Tibial nerve (tissue), 4 donors: Measurements from ENCODE around the gene ZNF586. TPM values are rescaled to one million over a fixed set of nuclear protein-coding genes. Genes with fewer than 3 reads are reported as not detected.

Experiments used
- DNase-seq, 2 donors: peaks; one replicate each; pipeline ENCODE4 v3.0.0-alpha.2; 2019; ENCODE audit warnings: low spot score in 2 of 2
- H3K27ac ChIP-seq, 4 donors: fragments of 200-600 bp; sonication (generic) in 3 of 4; one replicate each; pipeline ENCODE4 v1.5.1; 2017 to 2019; ENCODE audit warnings: mild to moderate bottlenecking in 1 of 4
- H3K27me3 ChIP-seq, 2 donors: fragments of 200-600 bp; sonication (generic) in 1 of 2; one replicate each; pipeline versions ENCODE4 v1.5.1 to v1.6.0; 2017 to 2019
- H3K36me3 ChIP-seq, 3 donors: fragments of 200-600 bp; sonication (generic); one replicate each; pipeline ENCODE4 v1.5.1; 2018 to 2019
- H3K4me1 ChIP-seq, 4 donors: fragments of 200-600 bp; sonication (generic) in 3 of 4; one replicate each; pipeline ENCODE4 v1.5.1; 2017 to 2019
- H3K4me3 ChIP-seq, 4 donors: fragments of 200-600 bp; sonication (generic) in 3 of 4; one replicate each; pipeline ENCODE4 v1.5.1; 2017 to 2019; ENCODE audit warnings: mild to moderate bottlenecking in 1 of 4, moderate library complexity in 1 of 4
- H3K9me3 ChIP-seq, 4 donors: fragments of 200-600 bp; sonication (generic) in 3 of 4; one replicate each; pipeline ENCODE4 v1.5.1; 2017 to 2019
- EP300 ChIP-seq, 2 donors: sonication (generic); formaldehyde crosslinking; IDR thresholded peaks; one replicate each; pipeline ENCODE4 v1.6.1; 2017; ENCODE audit warnings: antibody characterized with exemption in 2 of 2, mild to moderate bottlenecking in 1 of 2
- POLR2A ChIP-seq, 2 donors: fragments of 450-650 bp; IDR thresholded peaks; one replicate each; pipeline ENCODE4 v1.6.1; 2017; ENCODE audit warnings: antibody characterized with exemption in 2 of 2, mild to moderate bottlenecking in 2 of 2, moderate library complexity in 2 of 2
- WGBS, 2 donors: methylation state at CpG; one replicate each; pipeline ENCODE4 v1.1.5; 2018; 5-methylcytosine and 5-hydroxymethylcytosine counted together
- total RNA-seq, 4 donors: library from RNA; depleted of rRNA; stranded (reverse); fragments of >200 nt; gene quantifications; one replicate each; pipeline ENCODE4 v1.1.0, GENCODE V29; 2016
- TF ChIP-seq, protein P1 (sequence below), 5 experiments: fragments of 200-600 bp in 3 of 5; fragments of 450-650 bp in 2 of 5; sonication (generic) in 3 of 5; IDR thresholded peaks; one replicate each; pipeline ENCODE4 v1.5.1; 2016 to 2019; ENCODE audit warnings: antibody characterized with exemption in 5 of 5, mild to moderate bottlenecking in 3 of 5, moderate library complexity in 2 of 5

The ZNF586 gene
- total RNA-seq, 4 donors from 2014 or later: 7.9 to 18.8 (median 13.4) TPM

DNA sequence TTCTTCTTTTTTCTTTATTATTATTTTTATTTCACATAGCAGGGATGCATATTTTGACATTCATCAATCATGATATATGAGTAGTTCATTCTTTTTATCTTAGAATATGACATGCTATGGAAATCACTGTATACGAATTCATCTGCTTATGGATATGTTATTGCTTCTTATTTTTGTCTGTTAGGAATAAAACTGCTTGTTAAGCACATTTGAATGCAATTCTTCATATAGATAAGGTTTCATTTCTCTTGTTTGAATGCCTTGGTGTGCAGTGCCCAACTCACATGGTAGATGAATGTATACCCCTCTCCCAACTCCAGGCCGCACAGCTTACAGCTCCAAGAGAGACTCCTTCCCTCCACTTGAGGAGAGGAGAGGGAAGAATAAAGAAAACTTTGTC is 11.5 kb upstream of the ZNF586 start:
- TF ChIP-seq POLR2A (IDR thresholded peaks at IDR 0.05) (no peak), EP300 (IDR thresholded peaks at IDR 0.05) (no peak)
- TF ChIP-seq, protein P1, sequence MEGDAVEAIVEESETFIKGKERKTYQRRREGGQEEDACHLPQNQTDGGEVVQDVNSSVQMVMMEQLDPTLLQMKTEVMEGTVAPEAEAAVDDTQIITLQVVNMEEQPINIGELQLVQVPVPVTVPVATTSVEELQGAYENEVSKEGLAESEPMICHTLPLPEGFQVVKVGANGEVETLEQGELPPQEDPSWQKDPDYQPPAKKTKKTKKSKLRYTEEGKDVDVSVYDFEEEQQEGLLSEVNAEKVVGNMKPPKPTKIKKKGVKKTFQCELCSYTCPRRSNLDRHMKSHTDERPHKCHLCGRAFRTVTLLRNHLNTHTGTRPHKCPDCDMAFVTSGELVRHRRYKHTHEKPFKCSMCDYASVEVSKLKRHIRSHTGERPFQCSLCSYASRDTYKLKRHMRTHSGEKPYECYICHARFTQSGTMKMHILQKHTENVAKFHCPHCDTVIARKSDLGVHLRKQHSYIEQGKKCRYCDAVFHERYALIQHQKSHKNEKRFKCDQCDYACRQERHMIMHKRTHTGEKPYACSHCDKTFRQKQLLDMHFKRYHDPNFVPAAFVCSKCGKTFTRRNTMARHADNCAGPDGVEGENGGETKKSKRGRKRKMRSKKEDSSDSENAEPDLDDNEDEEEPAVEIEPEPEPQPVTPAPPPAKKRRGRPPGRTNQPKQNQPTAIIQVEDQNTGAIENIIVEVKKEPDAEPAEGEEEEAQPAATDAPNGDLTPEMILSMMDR (IDR thresholded peaks at IDR 0.05): no peak
- Histone ChIP-seq H3K9me3 (peaks cover 7 to 100% (median 37%) of the 10 kb centered on the region in 4 donors), H3K4me3 (no peak overlapping the region), H3K27me3 (no peaks in the 10 kb centered on the region), H3K4me1 (no peaks in the 10 kb centered on the region), H3K36me3 (peaks cover 12 to 100% (median 54%) of the 10 kb centered on the region in 3 donors), H3K27ac (no peak overlapping the region)
- 77 to 84% methylated on average over 2 of the region's 2 CpGs for WGBS, 2 donors
- DNase-seq: no peak

DNA sequence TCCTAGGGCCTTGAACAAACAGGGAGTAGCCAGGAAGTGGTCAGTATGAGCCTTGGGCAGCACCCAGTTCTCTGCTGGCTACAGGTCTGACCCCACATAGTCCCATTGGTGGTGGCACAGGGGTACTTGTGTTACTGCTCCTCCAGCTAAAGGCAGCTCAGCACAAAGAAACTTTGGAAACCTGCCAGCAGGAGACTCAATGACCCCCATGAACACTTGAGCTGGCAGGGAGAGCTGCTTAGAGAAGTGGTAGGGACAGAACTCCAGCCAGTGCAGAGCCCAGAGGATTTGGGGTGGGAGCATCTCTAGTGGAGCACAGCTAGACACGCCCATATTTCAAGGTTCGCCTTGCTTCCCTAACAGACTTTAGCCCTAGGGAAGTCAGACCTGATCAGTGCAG is 10.4 kb upstream of the ZNF586 start:
- H3K27ac ChIP-seq: no peak overlapping the region
- peaks cover 4 to 100% (median 44%) of the 10 kb centered on the region in 3 donors for H3K36me3 ChIP-seq
- no peak overlapping the region for H3K4me3 ChIP-seq
- WGBS, 2 donors: 92% methylated on average over 2 of the region's 2 CpGs; no CpG with 5 or more reads in 1 of the 2 donors
- H3K27me3 ChIP-seq: no peaks in the 10 kb centered on the region
- H3K9me3 ChIP-seq: peaks cover 7 to 100% (median 34%) of the 10 kb centered on the region in 4 donors
- H3K4me1 ChIP-seq: no peaks in the 10 kb centered on the region
- DNase-seq: no peak
- TF ChIP-seq, protein P1 (IDR thresholded peaks at IDR 0.05): no peak
- TF ChIP-seq POLR2A (IDR thresholded peaks at IDR 0.05): no peak
- no peak for TF ChIP-seq EP300 (IDR thresholded peaks at IDR 0.05)

DNA sequence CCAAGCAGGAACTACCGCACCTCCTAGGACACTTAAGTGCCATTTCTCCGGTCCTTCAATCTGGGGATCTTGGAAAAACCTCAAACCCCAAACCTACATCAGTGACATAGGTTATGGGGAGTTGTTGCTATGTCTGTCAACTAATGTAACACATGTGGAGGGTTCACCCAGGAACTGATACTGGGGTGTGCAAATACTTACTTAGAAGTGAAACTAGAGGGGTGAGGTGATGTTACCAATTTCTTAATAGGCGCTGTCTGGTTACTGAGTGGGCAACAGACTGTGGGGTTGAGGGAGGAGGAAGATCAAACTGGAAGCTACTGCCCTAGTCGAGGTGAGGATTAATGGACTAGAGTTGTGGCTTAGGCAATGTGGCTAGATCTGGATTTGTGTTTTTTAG is 1.9 kb downstream of the ZNF586 start:
- Histone ChIP-seq H3K9me3 (peaks cover 0 to 97% (median 25%) of the 10 kb centered on the region in 4 donors), H3K4me1 (peaks cover 0 to 8% (median 0%) of the 10 kb centered on the region in 4 donors), H3K27ac (no peak overlapping the region), H3K36me3 (peaks cover 0 to 79% (median 0%) of the 10 kb centered on the region in 3 donors), H3K4me3 (no peak overlapping the region), H3K27me3 (no peaks in the 10 kb centered on the region)
- no peak for DNase-seq
- TF ChIP-seq, protein P1 (IDR thresholded peaks at IDR 0.05): no peak
- no peak for TF ChIP-seq EP300 (IDR thresholded peaks at IDR 0.05)
- TF ChIP-seq POLR2A (IDR thresholded peaks at IDR 0.05): no peak
- WGBS, 2 donors: 99% methylated on average over 4 of the region's 4 CpGs

DNA sequence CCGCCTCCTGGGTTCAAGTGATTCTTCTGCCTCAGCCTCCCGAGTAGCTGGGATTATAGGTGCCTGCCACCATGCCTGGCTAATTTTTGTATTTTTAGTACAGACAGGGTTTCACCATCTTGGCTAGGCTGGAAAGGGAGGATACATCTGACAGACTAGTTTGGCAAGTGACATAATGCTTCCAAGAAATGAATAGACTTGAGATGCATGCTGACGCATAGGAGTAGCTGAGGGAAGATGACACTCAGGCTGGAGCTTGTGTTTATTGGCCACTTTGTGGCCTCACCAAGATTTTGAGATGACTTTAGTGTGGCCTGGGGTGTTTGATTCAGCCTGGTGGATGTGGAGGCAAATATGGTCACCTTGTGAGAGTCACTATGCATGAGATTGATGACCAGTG is 4.0 kb downstream of the ZNF586 start:
- TF ChIP-seq, protein P1 (IDR thresholded peaks at IDR 0.05): no peak
- TF ChIP-seq POLR2A (IDR thresholded peaks at IDR 0.05): no peak
- TF ChIP-seq EP300 (IDR thresholded peaks at IDR 0.05): no peak
- 88 to 95% methylated on average over 3 of the region's 3 CpGs for WGBS, 2 donors
- peaks cover 0 to 98% (median 39%) of the 10 kb centered on the region in 4 donors for H3K9me3 ChIP-seq
- H3K4me3 ChIP-seq: no peak overlapping the region
- no peak for DNase-seq
- H3K27ac ChIP-seq: no peak overlapping the region
- peaks cover 0 to 89% (median 17%) of the 10 kb centered on the region in 3 donors for H3K36me3 ChIP-seq
- no peaks in the 10 kb centered on the region for H3K27me3 ChIP-seq
- H3K4me1 ChIP-seq: peaks cover 0 to 8% (median 0%) of the 10 kb centered on the region in 4 donors

DNA sequence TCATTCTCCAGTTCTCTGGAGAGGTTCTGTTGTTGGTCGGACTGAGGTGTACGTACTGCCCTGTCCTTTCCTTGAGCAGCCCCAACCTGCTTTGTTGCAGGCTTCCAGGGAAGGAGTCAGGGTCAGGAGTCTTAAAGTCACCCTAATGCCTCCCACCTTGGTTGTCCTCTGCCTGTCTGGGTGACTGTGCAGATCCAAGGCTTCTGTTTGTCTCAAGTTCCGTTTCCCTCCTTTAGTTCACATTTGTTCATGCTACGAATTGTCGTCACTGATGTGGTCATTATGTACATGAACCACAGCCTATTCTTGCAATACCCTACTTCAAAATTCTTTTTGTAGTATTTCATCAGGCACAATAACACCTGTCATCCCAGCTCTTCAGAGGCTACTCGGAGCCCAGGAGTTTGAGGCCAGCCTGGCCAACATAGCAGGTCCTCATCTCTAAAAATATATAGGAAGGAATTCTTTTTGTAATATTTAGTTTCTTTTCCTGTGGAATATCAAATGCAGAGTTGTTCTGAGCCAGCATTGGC is 7.4 kb downstream of the ZNF586 start:
- H3K27ac ChIP-seq: no peak overlapping the region
- H3K4me1 ChIP-seq: no peaks in the 10 kb centered on the region
- WGBS, 2 donors: 89 to 95% methylated on average over 6 of the region's 6 CpGs
- TF ChIP-seq, protein P1 (IDR thresholded peaks at IDR 0.05): no peak
- no peak for TF ChIP-seq EP300 (IDR thresholded peaks at IDR 0.05)
- TF ChIP-seq POLR2A (IDR thresholded peaks at IDR 0.05): no peak
- H3K9me3 ChIP-seq: peaks cover 3 to 100% (median 51%) of the 10 kb centered on the region in 4 donors
- no peak for DNase-seq
- no peak overlapping the region for H3K4me3 ChIP-seq
- peaks cover 0 to 100% (median 45%) of the 10 kb centered on the region in 3 donors for H3K36me3 ChIP-seq
- no peaks in the 10 kb centered on the region for H3K27me3 ChIP-seq
